Loucy (cell line): Measurements from ENCODE around the gene GAPVD1.

Source experiments
- H2AFZ ChIP-seq: fragments of 200-600 bp; sonication (generic); 2 replicates; pipeline ENCODE4 v1.6.0; 2016; ENCODE audit warnings: antibody characterized with exemption, mild to moderate bottlenecking, low read length, moderate library complexity
- H3F3A ChIP-seq: fragments of 200-600 bp; 2 replicates; pipeline ENCODE4 v1.6.0; 2016; ENCODE audit warnings: antibody characterized with exemption, low read depth, mild to moderate bottlenecking
- H3K27me3 ChIP-seq: fragments of 200-600 bp; sonication (generic); 2 replicates; pipeline ENCODE4 v1.6.1; 2014; ENCODE audit warnings: low read length, mild to moderate bottlenecking; ENCODE audit not compliant: insufficient read depth, poor library complexity, severe bottlenecking
- H3K36me3 ChIP-seq: fragments of 200-600 bp; sonication (generic); 2 replicates; pipeline ENCODE4 v1.6.1; 2016; ENCODE audit warnings: low read length; ENCODE audit not compliant: insufficient read depth
- H3K4me1 ChIP-seq: fragments of 200-600 bp; sonication (generic); 2 replicates; pipeline ENCODE4 v1.5.1; 2014; ENCODE audit warnings: low read length, mild to moderate bottlenecking; ENCODE audit not compliant: insufficient read depth, poor library complexity, severe bottlenecking
- H3K4me2 ChIP-seq: fragments of 200-600 bp; sonication (generic); 2 replicates; pipeline ENCODE4 v1.6.0; 2014; ENCODE audit warnings: antibody characterized with exemption, low read length, low read depth, mild to moderate bottlenecking; ENCODE audit not compliant: poor library complexity, severe bottlenecking
- H3K4me3 ChIP-seq: fragments of 200-600 bp; sonication (generic); 2 replicates; pipeline ENCODE4 v1.5.1; 2014; ENCODE audit warnings: low read length, mild to moderate bottlenecking, mixed read lengths; ENCODE audit not compliant: poor library complexity, severe bottlenecking
- H3K79me2 ChIP-seq: fragments of 200-600 bp; sonication (generic); 2 replicates; pipeline ENCODE4 v1.6.1; 2014; ENCODE audit warnings: low read length; ENCODE audit not compliant: insufficient read depth
- H3K9ac ChIP-seq: fragments of 200-600 bp; sonication (generic); 2 replicates; pipeline ENCODE4 v1.6.0; 2014; ENCODE audit warnings: mild to moderate bottlenecking, low read depth, low read length, moderate library complexity; ENCODE audit not compliant: poor library complexity, severe bottlenecking
- H3K9me2 ChIP-seq: fragments of 200-600 bp; sonication (generic); replicated peaks from 2 replicates; pipeline ENCODE4 v1.6.1; 2016; ENCODE audit warnings: low read depth, low read length, mixed read lengths
- H3K9me3 ChIP-seq: fragments of 200-600 bp; sonication (generic); 2 replicates; pipeline ENCODE4 v1.6.1; 2014; ENCODE audit warnings: mild to moderate bottlenecking, antibody characterized with exemption, low read length, low read depth; ENCODE audit not compliant: insufficient read depth
- H4K20me1 ChIP-seq: fragments of 200-600 bp; sonication (generic); 2 replicates; pipeline ENCODE4 v1.6.0; 2014; ENCODE audit warnings: antibody characterized with exemption, low read length, mild to moderate bottlenecking; ENCODE audit not compliant: insufficient read depth, poor library complexity, severe bottlenecking
- CTCF ChIP-seq: fragments of 200-600 bp; sonication (generic); conservative IDR thresholded peaks from 2 replicates; pipeline ENCODE4 v1.5.1; 2014; ENCODE audit warnings: mild to moderate bottlenecking, antibody characterized with exemption, low read length
- EZH2phosphoT487 ChIP-seq: fragments of 200-600 bp; IDR thresholded peaks from 2 replicates; pipeline ENCODE4 v1.6.1; 2018; ENCODE audit warnings: antibody characterized with exemption, mild to moderate bottlenecking, moderate library complexity, borderline replicate concordance

The GAPVD1 gene

GRCh38 chr9:125375820-125376219 lies 114.2 kb downstream of the GAPVD1 start:
- TF ChIP-seq EZH2phosphoT487 (no peak), CTCF (no peak)
- Histone ChIP-seq H3K9ac (no peak overlapping the region), H3K9me3 (no peaks in the 10 kb centered on the region), H3K79me2 (no peaks in the 10 kb centered on the region), H3K4me2 (no peak overlapping the region), H3K9me2 (no peaks in the 10 kb centered on the region), H3K27me3 (no peaks in the 10 kb centered on the region), H3K4me1 (peaks cover 3% of the 10 kb centered on the region), H4K20me1 (no peaks in the 10 kb centered on the region), H3K36me3 (no peaks in the 10 kb centered on the region), H2AFZ (no peak overlapping the region), H3F3A (no peaks in the 10 kb centered on the region), H3K4me3 (no peak overlapping the region)

- Histone ChIP-seq H2AFZ (no peak overlapping the region), H3K4me2 (no peak overlapping the region), H3K4me3 (no peak overlapping the region), H3K27me3 (no peaks in the 10 kb centered on the region), H3K9me3 (no peaks in the 10 kb centered on the region), H3K9me2 (no peaks in the 10 kb centered on the region), H3K36me3 (no peaks in the 10 kb centered on the region), H4K20me1 (no peaks in the 10 kb centered on the region), H3K79me2 (no peaks in the 10 kb centered on the region), H3K4me1 (peaks cover 3% of the 10 kb centered on the region), H3F3A (no peaks in the 10 kb centered on the region), H3K9ac (no peak overlapping the region)
- TF ChIP-seq EZH2phosphoT487, result no peak
- TF ChIP-seq CTCF, result no peak
These were observed 114.9 kb downstream of the GAPVD1 start for GRCh38 chr9:125376261-125377226.

GRCh38 chr9:125377584-125378250 lies 116.1 kb downstream of the GAPVD1 start:
- Histone ChIP-seq H2AFZ (no peak overlapping the region), H3K4me2 (no peak overlapping the region), H3K4me3 (no peak overlapping the region), H4K20me1 (no peaks in the 10 kb centered on the region), H3K9me3 (no peaks in the 10 kb centered on the region), H3K27me3 (no peaks in the 10 kb centered on the region), H3K9me2 (no peaks in the 10 kb centered on the region), H3F3A (no peaks in the 10 kb centered on the region), H3K79me2 (no peaks in the 10 kb centered on the region), H3K4me1 (peaks cover 3% of the 10 kb centered on the region), H3K36me3 (no peaks in the 10 kb centered on the region), H3K9ac (no peak overlapping the region)
- TF ChIP-seq EZH2phosphoT487 (no peak), CTCF (no peak)
